Right ventricle myocardium inferior (tissue), 1 donor: ENCODE results near the gene CHN2. TPM values are rescaled to one million over a fixed set of nuclear protein-coding genes. Genes with fewer than 3 reads are reported as not detected.
A peak's percentile ranks its signal among the peaks of the same experiment; 100 is the strongest.
"Not testable (repeated sequence)": the region's sequence is repeated elsewhere in the genome, so short reads cannot be mapped to it uniquely, and the experiment has no call there.

Experiments used
- ATAC-seq: fragments of 200-7000 bp; cut with Tn5 transposase; one replicate; pipeline ENCODE4 v1.9.1; 2020; ENCODE audit warnings: mild to moderate bottlenecking, moderate library complexity
- DNase-seq: peaks from one replicate; pipeline ENCODE4 v3.0.0; 2021; ENCODE audit errors: missing footprints
- intact Hi-C: fragments of 100-400 bp; cut with DNase I; formaldehyde crosslinking; loops from one replicate; pipeline ENCODE4 v1.11.0; 2022
- total RNA-seq: library from RNA; stranded (reverse); fragmentation: NEBNext Ultra II Directional; extraction: Animal tissue kit (Norgen Biotek cat#: 25700); gene quantifications from one replicate; pipeline ENCODE4 v1.2.1, GENCODE V29; 2021
- donor health status: DM: no; HTN: yes; CAD: no; lungs with severe emphysema.

Gene CHN2
- total RNA-seq, 1 donor from 2014 or later: 20.2 TPM

GRCh38 chr7:29209745-29210144 is 15.2 kb downstream of the CHN2 start:
- DNase-seq (no peak), ATAC-seq (no peak)
- intact Hi-C loops: no loop called here

GRCh38 chr7:29212736-29213135 is 18.2 kb downstream of the CHN2 start:
- DNase-seq, ATAC-seq, intact Hi-C loops: not testable (repeated sequence)

- no peak for DNase-seq
- intact Hi-C loops: no loop called here
- ATAC-seq: no peak
Observed at GRCh38 chr7:29214056-29214455, 19.5 kb downstream of the CHN2 start.

- DNase-seq (no peak), ATAC-seq (no peak)
- intact Hi-C loops: no loop called here
Observed at GRCh38 chr7:29214816-29215215, 20.2 kb downstream of the CHN2 start.

GRCh38 chr7:29216128-29216527 is 21.6 kb downstream of the CHN2 start:
- no peak for ATAC-seq
- DNase-seq: no peak
- intact Hi-C loops: no loop called here

- intact Hi-C loops: no loop called here
- ATAC-seq (no peak), DNase-seq (no peak)
Observed at GRCh38 chr7:29217113-29217512, 22.5 kb downstream of the CHN2 start.

- intact Hi-C loops: no loop called here
- DNase-seq: no peak
- ATAC-seq: no peak
Observed at GRCh38 chr7:29224726-29225125, 30.2 kb downstream of the CHN2 start.

- no peak for DNase-seq
- intact Hi-C loops: no loop called here
- ATAC-seq: no peak
Observed at GRCh38 chr7:29228289-29229011, 33.9 kb downstream of the CHN2 start.

GRCh38 chr7:29229066-29229465 is 34.5 kb downstream of the CHN2 start:
- intact Hi-C loops: no loop called here
- no peak for DNase-seq
- no peak for ATAC-seq

- intact Hi-C loops: no loop called here
- ATAC-seq (no peak), DNase-seq (no peak)
Observed at GRCh38 chr7:29229946-29230345, 35.4 kb downstream of the CHN2 start.

GRCh38 chr7:29230871-29231345 is 36.3 kb downstream of the CHN2 start:
- DNase-seq: no peak
- no peak for ATAC-seq
- intact Hi-C loops: no loop called here

- DNase-seq (no peak), ATAC-seq (no peak)
- intact Hi-C loops: no loop called here
Observed at GRCh38 chr7:29231671-29232232, 37.2 kb downstream of the CHN2 start.

GRCh38 chr7:29234438-29234837 is 39.9 kb downstream of the CHN2 start:
- intact Hi-C loops: no loop called here
- DNase-seq: no peak
- ATAC-seq: no peak

GRCh38 chr7:29236071-29236580 is 41.6 kb downstream of the CHN2 start:
- no peak for ATAC-seq
- intact Hi-C loops: no loop called here
- no peak for DNase-seq

- no peak for DNase-seq
- intact Hi-C loops: no loop called here
- ATAC-seq: no peak
Observed at GRCh38 chr7:29236649-29237048, 42.1 kb downstream of the CHN2 start.

- peak; percentile 48 for ATAC-seq
- intact Hi-C loops: no loop called here
- DNase-seq: no peak
Observed at GRCh38 chr7:29237489-29237888, 42.9 kb downstream of the CHN2 start.

- no peak for DNase-seq
- ATAC-seq: no peak
- intact Hi-C loops: no loop called here
Observed at GRCh38 chr7:29239638-29240037, 45.1 kb downstream of the CHN2 start.

GRCh38 chr7:29242265-29242664 is 47.7 kb downstream of the CHN2 start:
- no peak for ATAC-seq

GRCh38 chr7:29243910-29244655 is 49.5 kb downstream of the CHN2 start:
- intact Hi-C loops: no loop called here
- ATAC-seq (no peak), DNase-seq (no peak)

More at GRCh38 chr7:29242265-29242664, 47.7 kb downstream of the CHN2 start:
- intact Hi-C loops: no loop called here
- DNase-seq: no peak
